B cell (primary cell): Measurements from ENCODE around the gene ENOX1. TPM values are rescaled to one million over a fixed set of nuclear protein-coding genes. Genes with fewer than 3 reads are reported as not detected.

Source experiments
- ATAC-seq: fragments of 200-7000 bp; cut with Tn5 transposase; one replicate; pipeline ENCODE4 v1.10.0; 2021; ENCODE audit warnings: low read depth, mild to moderate bottlenecking, moderate number of reproducible peaks, moderate library complexity
- CTCF ChIA-PET: fragments of 350-600 bp; sonication (Branson Sonifier 250); formaldehyde crosslinking; loops from one replicate; lab custom pipeline; 2021; ENCODE audit warnings: antibody characterized with exemption, inconsistent platforms; lab: Charles Lee
- POLR2A ChIA-PET: fragments of 350-600 bp; sonication (Branson Sonifier 250); formaldehyde crosslinking; loops from one replicate; lab custom pipeline; 2021; ENCODE audit warnings: antibody characterized with exemption; lab: Charles Lee
- DNase-seq: peaks from one replicate; pipeline ENCODE4 v3.0.0; 2013
- H2AFZ ChIP-seq: 2 replicates; pipeline ENCODE4 v1.6.1; 2012; ENCODE audit warnings: mild to moderate bottlenecking, low read depth, low read length; ENCODE audit not compliant: insufficient read depth, poor library complexity, severe bottlenecking
- H3K27ac ChIP-seq, 2 donors: 1 replicate in 1 of 2; 2 replicates in 1 of 2; pipeline ENCODE4 v1.5.1; 2012 to 2013; ENCODE audit warnings: low read length in 2 of 2, mild to moderate bottlenecking in 2 of 2, moderate library complexity in 1 of 2
- H3K27me3 ChIP-seq, 4 experiments: fragments of 200-600 bp in 1 of 4; sonication (generic) in 1 of 4; replicated peaks in 1 of 4; 1 replicate in 2 of 4; 2 replicates in 2 of 4; pipeline versions ENCODE4 v1.6.1 to v1.7.0; 2013 to 2016; ENCODE audit warnings: low read length in 3 of 4, mild to moderate bottlenecking in 2 of 4, mixed read lengths in 1 of 4, moderate library complexity in 1 of 4; ENCODE audit not compliant: insufficient read depth in 4 of 4, control insufficient read depth in 3 of 4; ENCODE audit errors: control extremely low read depth in 1 of 4
- H3K36me3 ChIP-seq, 2 experiments: replicated peaks in 1 of 2; 1 replicate in 1 of 2; 2 replicates in 1 of 2; pipeline versions ENCODE4 v1.6.1 to v1.7.1; 2013; ENCODE audit warnings: low read length in 1 of 2; ENCODE audit not compliant: insufficient read depth in 2 of 2, control insufficient read depth in 1 of 2; ENCODE audit errors: control extremely low read depth in 1 of 2, extremely low read depth in 1 of 2
- H3K4me1 ChIP-seq, 2 donors: fragments of 200-600 bp in 1 of 2; sonication (generic) in 1 of 2; 1 replicate in 1 of 2; 2 replicates in 1 of 2; pipeline versions ENCODE4 v1.5.1 to v1.6.1; 2013 to 2017; ENCODE audit warnings: low read length in 2 of 2; ENCODE audit not compliant: control insufficient read depth in 2 of 2, insufficient read depth in 2 of 2
- H3K4me2 ChIP-seq: replicated peaks from 2 replicates; pipeline ENCODE3; 2012; ENCODE audit warnings: mild to moderate bottlenecking, low read depth, low read length; ENCODE audit not compliant: poor library complexity, severe bottlenecking
- H3K4me3 ChIP-seq, 5 experiments: fragments of 200-600 bp in 1 of 5; sonication (generic) in 1 of 5; 1 replicate in 3 of 5; 2 replicates in 2 of 5; pipeline versions ENCODE4 v1.5.1 to v1.7.0; 2011 to 2016; ENCODE audit warnings: low read length in 4 of 5, mild to moderate bottlenecking in 4 of 5, low read depth in 2 of 5, control low read depth in 1 of 5, moderate library complexity in 1 of 5; ENCODE audit not compliant: insufficient read depth in 1 of 5; ENCODE audit errors: control extremely low read depth in 1 of 5, extremely low read depth in 1 of 5
- H3K79me2 ChIP-seq: fragments of 200-600 bp; sonication (generic); one replicate; pipeline ENCODE4 v1.6.0; 2016; ENCODE audit warnings: low read length; ENCODE audit not compliant: control insufficient read depth, insufficient read depth
- H3K9ac ChIP-seq: fragments of 200-600 bp; sonication (generic); 2 replicates; pipeline ENCODE4 v1.6.1; 2017; ENCODE audit warnings: mild to moderate bottlenecking, low read length, moderate library complexity
- H3K9me3 ChIP-seq, 3 donors: one replicate each; pipeline versions ENCODE4 v1.6.1 to v1.7.1; 2013; ENCODE audit warnings: low read length in 2 of 3; ENCODE audit not compliant: control insufficient read depth in 2 of 3, insufficient read depth in 1 of 3; ENCODE audit errors: control extremely low read depth in 1 of 3
- H4K20me1 ChIP-seq: 2 replicates; pipeline ENCODE4 v1.6.0; 2012; ENCODE audit warnings: mild to moderate bottlenecking, low read length; ENCODE audit not compliant: insufficient read depth, control insufficient read depth, poor library complexity, severe bottlenecking
- H3K27ac Mint-ChIP-seq: one replicate; pipeline ENCODE4 v1.8.0; 2021; ENCODE audit warnings: mixed read lengths
- H3K27me3 Mint-ChIP-seq: one replicate; pipeline ENCODE4 v1.8.0; 2021; ENCODE audit warnings: mixed read lengths
- H3K4me1 Mint-ChIP-seq: one replicate; pipeline ENCODE4 v1.8.0; 2021; ENCODE audit warnings: mixed read lengths
- H3K4me3 Mint-ChIP-seq: one replicate; pipeline ENCODE4 v1.8.0; 2021; ENCODE audit warnings: mixed read lengths
- H3K9me3 Mint-ChIP-seq: one replicate; pipeline ENCODE4 v1.8.0; 2022; ENCODE audit warnings: mixed read lengths; ENCODE audit not compliant: insufficient read depth
- EZH2 ChIP-seq: IDR thresholded peaks from 2 replicates; pipeline ENCODE4 v1.6.1; 2012; ENCODE audit warnings: borderline replicate concordance, low read depth, mild to moderate bottlenecking, moderate library complexity, low read length; ENCODE audit not compliant: insufficient read depth, poor library complexity, severe bottlenecking
- WGBS: methylation state at CpG from one replicate; pipeline ENCODE4 v1.1.5; 2013; ENCODE audit warnings: missing lambda C conversion rate; ENCODE audit not compliant: insufficient coverage; 5-methylcytosine and 5-hydroxymethylcytosine counted together
- intact Hi-C: fragments of 100-400 bp; cut with micrococcal nuclease; formaldehyde crosslinking; loops from one replicate; pipeline ENCODE4 v1.10.0; 2022
- polyA plus RNA-seq: library from polyadenylated mRNA; depleted of rRNA; stranded (reverse); fragments of >200 nt; gene quantifications from 2 replicates; pipeline ENCODE4 v1.2.3, GENCODE V29; 2012
- total RNA-seq, 2 donors: library from RNA; stranded (reverse); fragments of 120-200 nt in 1 of 2; gene quantifications; 1 replicate in 1 of 2; 2 replicates in 1 of 2; pipeline versions ENCODE4 v1.2.3 to v1.2.4, GENCODE V29; 2013 to 2022
- TF ChIP-seq, protein P1 (sequence below): fragments of 200-600 bp; IDR thresholded peaks from one replicate; pipeline ENCODE4 v1.8.0; 2022; ENCODE audit warnings: antibody characterized with exemption, mild to moderate bottlenecking

The ENOX1 gene
- total and polyA plus RNA-seq, 2 donors (not counting 1 experiment from before 2014, with no cell fraction given), result not detected

DNA sequence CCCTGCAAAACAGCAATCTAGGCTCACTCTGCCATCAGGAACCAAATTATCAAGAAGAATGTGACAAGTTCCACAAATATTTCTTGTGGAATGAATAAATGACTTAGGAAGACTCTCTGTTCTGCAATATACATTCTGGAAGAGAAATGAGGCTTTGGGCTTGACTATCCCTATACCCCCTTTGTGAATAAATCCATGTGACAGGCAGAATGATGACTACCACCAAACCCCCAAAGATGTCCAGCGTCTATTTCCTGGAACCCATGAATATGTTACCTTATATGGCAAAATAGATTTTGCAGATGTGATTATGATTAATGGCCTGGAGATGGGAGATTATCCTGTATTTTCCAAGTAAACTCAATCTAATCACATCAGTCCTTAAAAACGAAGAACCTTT is 139.3 kb downstream of the ENOX1 start:
- Histone ChIP-seq H3K79me2 (no peaks in the 10 kb centered on the region), H3K27me3 (no peaks in the 10 kb centered on the region), H4K20me1 (no peaks in the 10 kb centered on the region), H3K9ac (no peak overlapping the region), H3K4me1 (no peaks in the 10 kb centered on the region), H3K4me3 (no peak overlapping the region), H3K4me2 (no peak overlapping the region), H3K36me3 (no peaks in the 10 kb centered on the region), H3K27ac (no peak overlapping the region), H3K9me3 (no peaks in the 10 kb centered on the region), H2AFZ (no peak overlapping the region)
- TF ChIP-seq, protein P1, sequence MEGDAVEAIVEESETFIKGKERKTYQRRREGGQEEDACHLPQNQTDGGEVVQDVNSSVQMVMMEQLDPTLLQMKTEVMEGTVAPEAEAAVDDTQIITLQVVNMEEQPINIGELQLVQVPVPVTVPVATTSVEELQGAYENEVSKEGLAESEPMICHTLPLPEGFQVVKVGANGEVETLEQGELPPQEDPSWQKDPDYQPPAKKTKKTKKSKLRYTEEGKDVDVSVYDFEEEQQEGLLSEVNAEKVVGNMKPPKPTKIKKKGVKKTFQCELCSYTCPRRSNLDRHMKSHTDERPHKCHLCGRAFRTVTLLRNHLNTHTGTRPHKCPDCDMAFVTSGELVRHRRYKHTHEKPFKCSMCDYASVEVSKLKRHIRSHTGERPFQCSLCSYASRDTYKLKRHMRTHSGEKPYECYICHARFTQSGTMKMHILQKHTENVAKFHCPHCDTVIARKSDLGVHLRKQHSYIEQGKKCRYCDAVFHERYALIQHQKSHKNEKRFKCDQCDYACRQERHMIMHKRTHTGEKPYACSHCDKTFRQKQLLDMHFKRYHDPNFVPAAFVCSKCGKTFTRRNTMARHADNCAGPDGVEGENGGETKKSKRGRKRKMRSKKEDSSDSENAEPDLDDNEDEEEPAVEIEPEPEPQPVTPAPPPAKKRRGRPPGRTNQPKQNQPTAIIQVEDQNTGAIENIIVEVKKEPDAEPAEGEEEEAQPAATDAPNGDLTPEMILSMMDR, result no peak
- TF ChIP-seq EZH2, result no peak
- no peak overlapping the region for H3K27ac Mint-ChIP-seq
- intact Hi-C loops, result no loop called here
- ChIA-PET CTCF (interaction anchor here (0.6 kb wide), 1 partner anchor 10 kb away, joined by 4 read pairs; no protein-coding TSS in a partner anchor), POLR2A (no interaction called here)
- H3K4me1 Mint-ChIP-seq, result no peaks in the 10 kb centered on the region
- peaks cover 16% of the 10 kb centered on the region for H3K27me3 Mint-ChIP-seq
- DNase-seq (no peak), ATAC-seq (no peak)
- no peak overlapping the region for H3K4me3 Mint-ChIP-seq
- no CpG with 5 or more reads among the region's 2 CpGs for WGBS
- H3K9me3 Mint-ChIP-seq, result no peaks in the 10 kb centered on the region

DNA sequence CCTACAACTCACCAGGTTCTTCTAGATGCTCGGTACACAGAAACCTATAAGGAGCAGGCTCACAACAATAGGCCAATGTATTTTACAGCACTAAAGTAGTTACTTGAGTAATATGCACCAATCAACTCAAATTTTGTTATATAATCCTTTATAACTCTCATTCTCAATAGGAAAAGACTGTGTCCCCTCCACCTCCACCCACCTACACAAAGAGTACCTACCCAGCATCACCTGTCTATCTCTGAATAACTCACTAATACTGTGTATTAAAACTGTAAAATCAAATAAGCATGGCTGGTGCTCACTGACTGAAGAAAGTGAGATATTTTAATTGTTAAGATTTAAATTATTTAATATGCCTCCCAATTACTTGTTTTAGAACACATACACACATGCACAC is 146.3 kb downstream of the ENOX1 start:
- Histone ChIP-seq H3K4me1 (no peaks in the 10 kb centered on the region), H3K9me3 (no peaks in the 10 kb centered on the region), H3K27ac (no peak overlapping the region), H2AFZ (no peak overlapping the region), H3K4me3 (no peak overlapping the region), H3K36me3 (no peaks in the 10 kb centered on the region), H3K4me2 (no peak overlapping the region), H3K27me3 (no peaks in the 10 kb centered on the region), H4K20me1 (no peaks in the 10 kb centered on the region), H3K79me2 (no peaks in the 10 kb centered on the region), H3K9ac (no peak overlapping the region)
- Mint-ChIP-seq H3K4me3 (no peak overlapping the region), H3K27ac (no peak overlapping the region), H3K27me3 (peaks cover 8% of the 10 kb centered on the region), H3K9me3 (no peaks in the 10 kb centered on the region), H3K4me1 (no peaks in the 10 kb centered on the region)
- ATAC-seq (no peak), DNase-seq (no peak)
- TF ChIP-seq EZH2, result no peak
- TF ChIP-seq, protein P1, result no peak
- ChIA-PET CTCF (no interaction called here), POLR2A (no interaction called here)
- no CpG with 5 or more reads among the region's 1 CpG for WGBS
- intact Hi-C loops, result no loop called here
